ENCODE results near the gene RBM17.

- TF ChIP-seq CTCF (IDR thresholded peaks at IDR 0.05) (no peak), POLR2A (IDR thresholded peaks at IDR 0.05) (no peak)
Observed at GRCh38 chr10:6124666-6125065, 35.8 kb downstream of the RBM17 start.
